GM23338 (cell line): ENCODE measurements around the gene BEST2. TPM values are rescaled to one million over a fixed set of nuclear protein-coding genes. Genes with fewer than 3 reads are reported as not detected.

Experiments
- ATAC-seq: fragments of 200-7000 bp; cut with Tn5 transposase; 3 replicates; pipeline ENCODE4 v1.9.1; 2020
- DNase-seq: peaks from one replicate; pipeline ENCODE4 v3.0.0-alpha.2; 2015; ENCODE audit warnings: low spot score
- H2AFZ ChIP-seq: fragments of 200-600 bp; sonication (generic); 2 replicates; pipeline ENCODE4 v1.8.0; 2016; ENCODE audit warnings: antibody characterized with exemption, mild to moderate bottlenecking, moderate library complexity
- H3F3A ChIP-seq: fragments of 200-600 bp; sonication (generic); replicated peaks from 2 replicates; pipeline ENCODE4 v1.8.0; 2017; ENCODE audit warnings: antibody characterized with exemption, mixed run types, low read depth
- H3K27ac ChIP-seq: fragments of 200-600 bp; sonication (generic); 2 replicates; pipeline ENCODE4 v1.6.1; 2016; ENCODE audit warnings: low read depth
- H3K27me3 ChIP-seq: fragments of 200-600 bp; sonication (generic); 2 replicates; pipeline ENCODE4 v1.8.0; 2016; ENCODE audit warnings: mild to moderate bottlenecking, mixed run types, moderate library complexity; ENCODE audit not compliant: insufficient read depth
- H3K36me3 ChIP-seq: fragments of 200-600 bp; sonication (generic); 2 replicates; pipeline ENCODE4 v1.8.0; 2016; ENCODE audit warnings: mild to moderate bottlenecking; ENCODE audit not compliant: insufficient read depth
- H3K4me1 ChIP-seq: fragments of 200-600 bp; sonication (generic); 2 replicates; pipeline ENCODE4 v1.8.0; 2016; ENCODE audit warnings: mild to moderate bottlenecking, moderate library complexity; ENCODE audit not compliant: insufficient read depth
- H3K4me2 ChIP-seq: fragments of 200-600 bp; sonication (generic); 2 replicates; pipeline ENCODE4 v1.7.1; 2017; ENCODE audit warnings: mixed run types
- H3K4me3 ChIP-seq: fragments of 200-600 bp; sonication (generic); 2 replicates; pipeline ENCODE4 v1.6.1; 2016; ENCODE audit warnings: mixed run types
- H3K79me2 ChIP-seq: fragments of 200-600 bp; sonication (generic); replicated peaks from 2 replicates; pipeline ENCODE4 v1.8.0; 2017; ENCODE audit warnings: mild to moderate bottlenecking; ENCODE audit not compliant: insufficient read depth
- H3K9me2 ChIP-seq: fragments of 200-600 bp; sonication (generic); 2 replicates; pipeline ENCODE4 v1.8.0; 2017; ENCODE audit not compliant: insufficient read depth
- H4K20me1 ChIP-seq: fragments of 200-600 bp; sonication (generic); replicated peaks from 2 replicates; pipeline ENCODE4 v1.8.0; 2017; ENCODE audit warnings: mild to moderate bottlenecking; ENCODE audit not compliant: insufficient read depth
- H3K27ac Mint-ChIP-seq: 2 replicates; pipeline ENCODE4 v1.8.0; 2020; ENCODE audit warnings: inconsistent platforms, mild to moderate bottlenecking, moderate library complexity, mixed read lengths
- H3K27me3 Mint-ChIP-seq: 3 replicates; pipeline ENCODE4 v1.8.0; 2022; ENCODE audit warnings: low read depth, mild to moderate bottlenecking, moderate library complexity, mixed read lengths, inconsistent platforms; ENCODE audit not compliant: insufficient read depth, poor library complexity
- H3K36me3 Mint-ChIP-seq: 3 replicates; pipeline ENCODE4 v1.8.0; 2021; ENCODE audit warnings: low read depth, mild to moderate bottlenecking, inconsistent platforms, moderate library complexity, mixed read lengths
- H3K4me1 Mint-ChIP-seq: 3 replicates; pipeline ENCODE4 v1.8.0; 2020; ENCODE audit warnings: mild to moderate bottlenecking, inconsistent platforms, mixed read lengths
- H3K4me3 Mint-ChIP-seq: 3 replicates; pipeline ENCODE4 v1.8.0; 2021; ENCODE audit warnings: moderate library complexity, mild to moderate bottlenecking, inconsistent platforms, mixed read lengths
- H3K9me3 Mint-ChIP-seq: 3 replicates; pipeline ENCODE4 v1.8.0; 2020; ENCODE audit warnings: moderate library complexity, mild to moderate bottlenecking, inconsistent platforms, mixed read lengths
- CREB1 ChIP-seq: fragments of 250-450 bp; sonication (Bioruptor Pico); IDR thresholded peaks from 2 replicates; pipeline ENCODE4 v1.5.0; 2020; ENCODE audit warnings: low read depth, mild to moderate bottlenecking, moderate library complexity
- ETS1 ChIP-seq: IDR thresholded peaks from 2 replicates; pipeline ENCODE4 v1.6.1; 2016; ENCODE audit warnings: antibody characterized with exemption
- EZH2 ChIP-seq: fragments of 200-600 bp; sonication (generic); IDR thresholded peaks from one replicate; pipeline ENCODE4 v1.8.0; 2017; ENCODE audit warnings: antibody characterized with exemption, mild to moderate bottlenecking, low read depth; ENCODE audit not compliant: unreplicated experiment
- EZH2phosphoT487 ChIP-seq: fragments of 200-600 bp; sonication (generic); IDR thresholded peaks from one replicate; pipeline ENCODE4 v1.8.1; 2018; ENCODE audit warnings: antibody characterized with exemption; ENCODE audit not compliant: unreplicated experiment
- JUNB ChIP-seq: IDR thresholded peaks from one replicate; pipeline ENCODE4 v1.6.1; 2016; ENCODE audit warnings: antibody characterized with exemption; ENCODE audit not compliant: unreplicated experiment
- NANOG ChIP-seq: IDR thresholded peaks from 2 replicates; pipeline ENCODE4 v1.6.1; 2016; ENCODE audit warnings: antibody characterized with exemption, borderline replicate concordance
- POLR2AphosphoS5 ChIP-seq: IDR thresholded peaks from 2 replicates; pipeline ENCODE4 v1.6.1; 2016; ENCODE audit warnings: antibody characterized with exemption, low read depth
- STAT1 ChIP-seq: IDR thresholded peaks from one replicate; pipeline ENCODE4 v1.6.1; 2016; ENCODE audit warnings: antibody characterized with exemption; ENCODE audit not compliant: unreplicated experiment
- ZNF114 ChIP-seq: fragments of 250-450 bp; sonication (Bioruptor Pico); IDR thresholded peaks from 2 replicates; pipeline ENCODE4 v1.5.0; 2020; ENCODE audit warnings: mild to moderate bottlenecking, moderate library complexity
- ZNF331 ChIP-seq: fragments of 250-450 bp; sonication (Bioruptor Pico); IDR thresholded peaks from 2 replicates; pipeline ENCODE4 v1.5.0; 2020; ENCODE audit warnings: low read depth, mild to moderate bottlenecking, moderate library complexity
- polyA plus RNA-seq: library from polyadenylated mRNA; unstranded; fragments of >200 nt; fragmentation: Nextera tagmentation; extraction: Ambion mirVana; gene quantifications from 2 replicates; pipeline ENCODE4 v1.2.1, GENCODE V29; 2016
- total RNA-seq: library from RNA; depleted of rRNA; stranded (reverse); fragments of >200 nt; shearing (Covaris generic); gene quantifications from 2 replicates; pipeline ENCODE4 v1.2.3, GENCODE V29; 2014
- TF ChIP-seq, protein P1 (sequence below), 2 experiments: fragments of 200-600 bp in 1 of 2; sonication (generic) in 1 of 2; conservative IDR thresholded peaks; 2 replicates each; pipeline versions ENCODE4 v1.5.1 to v1.6.1; 2016 to 2017; ENCODE audit warnings: antibody characterized with exemption in 2 of 2, low read depth in 2 of 2, mild to moderate bottlenecking in 2 of 2, moderate library complexity in 1 of 2
- TF ChIP-seq, protein P2 (sequence below): IDR thresholded peaks from one replicate; pipeline ENCODE4 v1.6.1; 2018; ENCODE audit warnings: antibody characterized with exemption; ENCODE audit not compliant: unreplicated experiment
- TF ChIP-seq, protein P3 (sequence below): fragments of 250-450 bp; sonication (Bioruptor Pico); IDR thresholded peaks from 2 replicates; pipeline ENCODE4 v1.5.0; 2020; ENCODE audit warnings: mild to moderate bottlenecking, moderate library complexity

The BEST2 gene
- total and polyA plus RNA-seq, 2 experiments from 2014 or later, result 1.2 to 10.4 TPM

DNA sequence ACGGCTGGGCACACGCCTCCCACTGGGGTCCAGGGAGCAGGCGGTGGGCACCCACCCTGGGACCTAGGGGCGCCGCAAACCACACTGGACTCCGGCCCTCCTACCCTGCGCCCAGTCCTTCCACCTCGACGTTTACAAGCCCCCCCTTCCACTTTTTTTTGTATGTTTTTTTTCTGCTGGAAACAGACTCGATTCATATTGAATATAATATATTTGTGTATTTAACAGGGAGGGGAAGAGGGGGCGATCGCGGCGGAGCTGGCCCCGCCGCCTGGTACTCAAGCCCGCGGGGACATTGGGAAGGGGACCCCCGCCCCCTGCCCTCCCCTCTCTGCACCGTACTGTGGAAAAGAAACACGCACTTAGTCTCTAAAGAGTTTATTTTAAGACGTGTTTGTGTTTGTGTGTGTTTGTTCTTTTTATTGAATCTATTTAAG lies 41.3 kb downstream of the BEST2 start:
- peaks cover 40% of the 10 kb centered on the region for H3K4me1 ChIP-seq
- Mint-ChIP-seq H3K4me3 (peak overlapping the region; percentile 85), H3K36me3 (peaks cover 18% of the 10 kb centered on the region), H3K27ac (no peak overlapping the region), H3K9me3 (peaks cover 3% of the 10 kb centered on the region; the same call in 2 of the 3 replicates), H3K4me1 (peaks cover 38% of the 10 kb centered on the region), H3K27me3 (peaks cover 46% of the 10 kb centered on the region)
- H2AFZ ChIP-seq, result no peak overlapping the region
- H3K4me2 ChIP-seq, result peak overlapping the region; percentile 96
- DNase-seq (no peak), ATAC-seq (no peak)
- H3K36me3 ChIP-seq, result no peaks in the 10 kb centered on the region
- peak overlapping the region; percentile 83 for H3K4me3 ChIP-seq
- H4K20me1 ChIP-seq, result no peaks in the 10 kb centered on the region
- H3K9me2 ChIP-seq, result no peaks in the 10 kb centered on the region
- peaks cover 35% of the 10 kb centered on the region for H3F3A ChIP-seq
- H3K79me2 ChIP-seq, result no peaks in the 10 kb centered on the region
- H3K27ac ChIP-seq, result peak overlapping the region; percentile 90
- TF ChIP-seq EZH2phosphoT487 (no peak), ETS1 (no peak), EZH2 (no peak), STAT1 (no peak), CREB1 (no peak), NANOG (no peak), ZNF331 (no peak), POLR2AphosphoS5 (no peak), JUNB (no peak), ZNF114 (CRISPR knock-in tag) (no peak)
- TF ChIP-seq, protein P1, sequence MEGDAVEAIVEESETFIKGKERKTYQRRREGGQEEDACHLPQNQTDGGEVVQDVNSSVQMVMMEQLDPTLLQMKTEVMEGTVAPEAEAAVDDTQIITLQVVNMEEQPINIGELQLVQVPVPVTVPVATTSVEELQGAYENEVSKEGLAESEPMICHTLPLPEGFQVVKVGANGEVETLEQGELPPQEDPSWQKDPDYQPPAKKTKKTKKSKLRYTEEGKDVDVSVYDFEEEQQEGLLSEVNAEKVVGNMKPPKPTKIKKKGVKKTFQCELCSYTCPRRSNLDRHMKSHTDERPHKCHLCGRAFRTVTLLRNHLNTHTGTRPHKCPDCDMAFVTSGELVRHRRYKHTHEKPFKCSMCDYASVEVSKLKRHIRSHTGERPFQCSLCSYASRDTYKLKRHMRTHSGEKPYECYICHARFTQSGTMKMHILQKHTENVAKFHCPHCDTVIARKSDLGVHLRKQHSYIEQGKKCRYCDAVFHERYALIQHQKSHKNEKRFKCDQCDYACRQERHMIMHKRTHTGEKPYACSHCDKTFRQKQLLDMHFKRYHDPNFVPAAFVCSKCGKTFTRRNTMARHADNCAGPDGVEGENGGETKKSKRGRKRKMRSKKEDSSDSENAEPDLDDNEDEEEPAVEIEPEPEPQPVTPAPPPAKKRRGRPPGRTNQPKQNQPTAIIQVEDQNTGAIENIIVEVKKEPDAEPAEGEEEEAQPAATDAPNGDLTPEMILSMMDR (conservative IDR thresholded peaks at IDR 0.05; ENCODE audit: low read depth in 2 of 2), result no peak
- TF ChIP-seq, protein P2, sequence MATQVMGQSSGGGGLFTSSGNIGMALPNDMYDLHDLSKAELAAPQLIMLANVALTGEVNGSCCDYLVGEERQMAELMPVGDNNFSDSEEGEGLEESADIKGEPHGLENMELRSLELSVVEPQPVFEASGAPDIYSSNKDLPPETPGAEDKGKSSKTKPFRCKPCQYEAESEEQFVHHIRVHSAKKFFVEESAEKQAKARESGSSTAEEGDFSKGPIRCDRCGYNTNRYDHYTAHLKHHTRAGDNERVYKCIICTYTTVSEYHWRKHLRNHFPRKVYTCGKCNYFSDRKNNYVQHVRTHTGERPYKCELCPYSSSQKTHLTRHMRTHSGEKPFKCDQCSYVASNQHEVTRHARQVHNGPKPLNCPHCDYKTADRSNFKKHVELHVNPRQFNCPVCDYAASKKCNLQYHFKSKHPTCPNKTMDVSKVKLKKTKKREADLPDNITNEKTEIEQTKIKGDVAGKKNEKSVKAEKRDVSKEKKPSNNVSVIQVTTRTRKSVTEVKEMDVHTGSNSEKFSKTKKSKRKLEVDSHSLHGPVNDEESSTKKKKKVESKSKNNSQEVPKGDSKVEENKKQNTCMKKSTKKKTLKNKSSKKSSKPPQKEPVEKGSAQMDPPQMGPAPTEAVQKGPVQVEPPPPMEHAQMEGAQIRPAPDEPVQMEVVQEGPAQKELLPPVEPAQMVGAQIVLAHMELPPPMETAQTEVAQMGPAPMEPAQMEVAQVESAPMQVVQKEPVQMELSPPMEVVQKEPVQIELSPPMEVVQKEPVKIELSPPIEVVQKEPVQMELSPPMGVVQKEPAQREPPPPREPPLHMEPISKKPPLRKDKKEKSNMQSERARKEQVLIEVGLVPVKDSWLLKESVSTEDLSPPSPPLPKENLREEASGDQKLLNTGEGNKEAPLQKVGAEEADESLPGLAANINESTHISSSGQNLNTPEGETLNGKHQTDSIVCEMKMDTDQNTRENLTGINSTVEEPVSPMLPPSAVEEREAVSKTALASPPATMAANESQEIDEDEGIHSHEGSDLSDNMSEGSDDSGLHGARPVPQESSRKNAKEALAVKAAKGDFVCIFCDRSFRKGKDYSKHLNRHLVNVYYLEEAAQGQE, result no peak
- TF ChIP-seq, protein P3, sequence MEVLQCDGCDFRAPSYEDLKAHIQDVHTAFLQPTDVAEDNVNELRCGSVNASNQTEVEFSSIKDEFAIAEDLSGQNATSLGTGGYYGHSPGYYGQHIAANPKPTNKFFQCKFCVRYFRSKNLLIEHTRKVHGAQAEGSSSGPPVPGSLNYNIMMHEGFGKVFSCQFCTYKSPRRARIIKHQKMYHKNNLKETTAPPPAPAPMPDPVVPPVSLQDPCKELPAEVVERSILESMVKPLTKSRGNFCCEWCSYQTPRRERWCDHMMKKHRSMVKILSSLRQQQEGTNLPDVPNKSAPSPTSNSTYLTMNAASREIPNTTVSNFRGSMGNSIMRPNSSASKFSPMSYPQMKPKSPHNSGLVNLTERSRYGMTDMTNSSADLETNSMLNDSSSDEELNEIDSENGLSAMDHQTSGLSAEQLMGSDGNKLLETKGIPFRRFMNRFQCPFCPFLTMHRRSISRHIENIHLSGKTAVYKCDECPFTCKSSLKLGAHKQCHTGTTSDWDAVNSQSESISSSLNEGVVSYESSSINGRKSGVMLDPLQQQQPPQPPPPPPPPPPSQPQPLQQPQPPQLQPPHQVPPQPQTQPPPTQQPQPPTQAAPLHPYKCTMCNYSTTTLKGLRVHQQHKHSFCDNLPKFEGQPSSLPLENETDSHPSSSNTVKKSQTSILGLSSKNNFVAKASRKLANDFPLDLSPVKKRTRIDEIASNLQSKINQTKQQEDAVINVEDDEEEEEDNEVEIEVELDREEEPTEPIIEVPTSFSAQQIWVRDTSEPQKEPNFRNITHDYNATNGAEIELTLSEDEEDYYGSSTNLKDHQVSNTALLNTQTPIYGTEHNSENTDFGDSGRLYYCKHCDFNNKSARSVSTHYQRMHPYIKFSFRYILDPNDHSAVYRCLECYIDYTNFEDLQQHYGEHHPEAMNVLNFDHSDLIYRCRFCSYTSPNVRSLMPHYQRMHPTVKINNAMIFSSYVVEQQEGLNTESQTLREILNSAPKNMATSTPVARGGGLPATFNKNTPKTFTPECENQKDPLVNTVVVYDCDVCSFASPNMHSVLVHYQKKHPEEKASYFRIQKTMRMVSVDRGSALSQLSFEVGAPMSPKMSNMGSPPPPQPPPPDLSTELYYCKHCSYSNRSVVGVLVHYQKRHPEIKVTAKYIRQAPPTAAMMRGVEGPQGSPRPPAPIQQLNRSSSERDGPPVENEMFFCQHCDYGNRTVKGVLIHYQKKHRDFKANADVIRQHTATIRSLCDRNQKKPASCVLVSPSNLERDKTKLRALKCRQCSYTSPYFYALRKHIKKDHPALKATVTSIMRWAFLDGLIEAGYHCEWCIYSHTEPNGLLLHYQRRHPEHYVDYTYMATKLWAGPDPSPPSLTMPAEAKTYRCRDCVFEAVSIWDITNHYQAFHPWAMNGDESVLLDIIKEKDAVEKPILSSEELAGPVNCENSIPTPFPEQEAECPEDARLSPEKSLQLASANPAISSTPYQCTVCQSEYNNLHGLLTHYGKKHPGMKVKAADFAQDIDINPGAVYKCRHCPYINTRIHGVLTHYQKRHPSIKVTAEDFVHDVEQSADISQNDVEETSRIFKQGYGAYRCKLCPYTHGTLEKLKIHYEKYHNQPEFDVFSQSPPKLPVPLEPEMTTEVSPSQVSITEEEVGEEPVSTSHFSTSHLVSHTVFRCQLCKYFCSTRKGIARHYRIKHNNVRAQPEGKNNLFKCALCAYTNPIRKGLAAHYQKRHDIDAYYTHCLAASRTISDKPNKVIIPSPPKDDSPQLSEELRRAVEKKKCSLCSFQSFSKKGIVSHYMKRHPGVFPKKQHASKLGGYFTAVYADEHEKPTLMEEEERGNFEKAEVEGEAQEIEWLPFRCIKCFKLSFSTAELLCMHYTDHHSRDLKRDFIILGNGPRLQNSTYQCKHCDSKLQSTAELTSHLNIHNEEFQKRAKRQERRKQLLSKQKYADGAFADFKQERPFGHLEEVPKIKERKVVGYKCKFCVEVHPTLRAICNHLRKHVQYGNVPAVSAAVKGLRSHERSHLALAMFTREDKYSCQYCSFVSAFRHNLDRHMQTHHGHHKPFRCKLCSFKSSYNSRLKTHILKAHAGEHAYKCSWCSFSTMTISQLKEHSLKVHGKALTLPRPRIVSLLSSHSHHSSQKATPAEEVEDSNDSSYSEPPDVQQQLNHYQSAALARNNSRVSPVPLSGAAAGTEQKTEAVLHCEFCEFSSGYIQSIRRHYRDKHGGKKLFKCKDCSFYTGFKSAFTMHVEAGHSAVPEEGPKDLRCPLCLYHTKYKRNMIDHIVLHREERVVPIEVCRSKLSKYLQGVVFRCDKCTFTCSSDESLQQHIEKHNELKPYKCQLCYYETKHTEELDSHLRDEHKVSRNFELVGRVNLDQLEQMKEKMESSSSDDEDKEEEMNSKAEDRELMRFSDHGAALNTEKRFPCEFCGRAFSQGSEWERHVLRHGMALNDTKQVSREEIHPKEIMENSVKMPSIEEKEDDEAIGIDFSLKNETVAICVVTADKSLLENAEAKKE, result no peak
- H3K27me3 ChIP-seq, result peaks cover 27% of the 10 kb centered on the region
